ENCODE data around the gene RPL18A. TPM values are rescaled to one million over a fixed set of nuclear protein-coding genes. Genes with fewer than 3 reads are reported as not detected.

RPL18A gene
- total and polyA plus RNA-seq, 2 donors (not counting 1 experiment from before 2014, with no cell fraction given), result 3,228 to 3,761 TPM

DNA sequence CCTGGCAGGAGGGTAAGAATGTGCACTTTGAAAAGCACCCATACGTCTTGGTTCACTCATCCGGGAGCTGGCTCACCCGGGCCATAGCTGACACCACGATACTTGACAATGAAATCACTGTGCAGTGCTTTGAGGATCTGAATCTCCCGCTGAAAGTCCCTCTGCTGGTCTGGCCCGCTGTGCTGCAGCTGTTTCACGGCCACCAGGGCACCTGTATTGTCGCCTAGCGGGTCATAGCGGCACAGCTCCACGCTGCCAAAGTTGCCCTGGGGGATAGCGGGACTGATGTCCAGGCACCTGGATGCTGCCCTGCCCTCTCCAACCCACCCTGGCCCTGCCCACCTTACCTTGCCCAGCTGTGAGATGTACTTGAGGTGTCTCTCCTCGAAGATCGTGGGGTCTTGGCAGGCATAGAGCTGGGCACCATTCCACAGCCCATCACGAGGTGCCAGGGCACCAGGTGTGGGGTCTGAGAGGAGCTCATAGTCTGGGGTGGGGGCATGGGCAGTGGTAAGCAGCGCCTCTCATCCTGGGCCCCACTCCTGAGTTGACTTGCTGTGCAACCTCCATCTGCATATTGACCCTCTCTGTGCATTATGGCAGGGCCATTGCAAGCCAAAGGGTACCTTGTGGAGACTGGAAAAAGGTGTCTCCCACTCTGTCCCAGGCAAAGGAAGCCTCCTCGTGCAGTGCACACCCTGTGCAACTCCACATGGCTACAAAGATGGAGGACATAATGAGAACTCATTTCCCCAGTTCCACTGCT is 27.1 kb upstream of the RPL18A start:
- no peak for TF ChIP-seq EZH2 (IDR thresholded peaks at IDR 0.05; ENCODE audit: borderline replicate concordance, insufficient read depth, low read depth, low read length, poor library complexity, severe bottlenecking)
- TF ChIP-seq, protein P1, sequence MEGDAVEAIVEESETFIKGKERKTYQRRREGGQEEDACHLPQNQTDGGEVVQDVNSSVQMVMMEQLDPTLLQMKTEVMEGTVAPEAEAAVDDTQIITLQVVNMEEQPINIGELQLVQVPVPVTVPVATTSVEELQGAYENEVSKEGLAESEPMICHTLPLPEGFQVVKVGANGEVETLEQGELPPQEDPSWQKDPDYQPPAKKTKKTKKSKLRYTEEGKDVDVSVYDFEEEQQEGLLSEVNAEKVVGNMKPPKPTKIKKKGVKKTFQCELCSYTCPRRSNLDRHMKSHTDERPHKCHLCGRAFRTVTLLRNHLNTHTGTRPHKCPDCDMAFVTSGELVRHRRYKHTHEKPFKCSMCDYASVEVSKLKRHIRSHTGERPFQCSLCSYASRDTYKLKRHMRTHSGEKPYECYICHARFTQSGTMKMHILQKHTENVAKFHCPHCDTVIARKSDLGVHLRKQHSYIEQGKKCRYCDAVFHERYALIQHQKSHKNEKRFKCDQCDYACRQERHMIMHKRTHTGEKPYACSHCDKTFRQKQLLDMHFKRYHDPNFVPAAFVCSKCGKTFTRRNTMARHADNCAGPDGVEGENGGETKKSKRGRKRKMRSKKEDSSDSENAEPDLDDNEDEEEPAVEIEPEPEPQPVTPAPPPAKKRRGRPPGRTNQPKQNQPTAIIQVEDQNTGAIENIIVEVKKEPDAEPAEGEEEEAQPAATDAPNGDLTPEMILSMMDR (IDR thresholded peaks at IDR 0.05), result no peak
- Histone ChIP-seq H3K36me3 (replicated peaks in 1 of 2; ENCODE audit: control extremely low read depth in 1 of 2, control insufficient read depth in 1 of 2, extremely low read depth in 1 of 2, insufficient read depth in 2 of 2, low read length in 1 of 2) (peaks cover 1 to 75% of the 10 kb centered on the region in 2 experiments), H3K27ac (ENCODE audit: low read length in 2 of 2) (no peak overlapping the region), H3K9ac (ENCODE audit: low read length) (no peak overlapping the region), H3K4me1 (ENCODE audit: control insufficient read depth in 2 of 2, insufficient read depth in 2 of 2, low read length in 2 of 2) (no peaks in the 10 kb centered on the region), H3K4me3 (ENCODE audit: control extremely low read depth in 1 of 5, extremely low read depth in 1 of 5, insufficient read depth in 1 of 5, low read depth in 2 of 5, low read length in 4 of 5) (no peak overlapping the region), H3K4me2 (replicated peaks; ENCODE audit: low read depth, low read length, poor library complexity, severe bottlenecking) (no peak overlapping the region), H3K9me3 (ENCODE audit: control extremely low read depth in 1 of 3, control insufficient read depth in 2 of 3, insufficient read depth in 1 of 3, low read length in 2 of 3) (peaks cover 0 to 7% (median 0%) of the 10 kb centered on the region in 3 donors), H3K79me2 (ENCODE audit: control insufficient read depth, insufficient read depth, low read length) (peaks cover 2% of the 10 kb centered on the region), H4K20me1 (ENCODE audit: control insufficient read depth, insufficient read depth, low read length, poor library complexity, severe bottlenecking) (peaks cover 28% of the 10 kb centered on the region), H2AFZ (ENCODE audit: insufficient read depth, low read depth, low read length, poor library complexity, severe bottlenecking) (no peak overlapping the region), H3K27me3 (replicated peaks in 1 of 4; ENCODE audit: control extremely low read depth in 1 of 4, control insufficient read depth in 3 of 4, insufficient read depth in 4 of 4, low read length in 3 of 4) (no peaks in the 10 kb centered on the region)
- no peak overlapping the region for H3K4me3 Mint-ChIP-seq
- CTCF ChIA-PET, result interaction anchor here (0.7 kb wide), 1 partner anchor 8 kb away, joined by 3 read pairs; no protein-coding TSS in a partner anchor
- H3K9me3 Mint-ChIP-seq (ENCODE audit: insufficient read depth), result no peaks in the 10 kb centered on the region
- no peak overlapping the region for H3K27ac Mint-ChIP-seq
- DNase-seq (no peak), ATAC-seq (ENCODE audit: low read depth) (no peak)
- no peaks in the 10 kb centered on the region for H3K4me1 Mint-ChIP-seq
- intact Hi-C loops (cut with micrococcal nuclease), result no loop called here
- WGBS (ENCODE audit: insufficient coverage), result 95% methylated on average over 17 of the region's 17 CpGs
- POLR2A ChIA-PET, result no interaction called here
- no peaks in the 10 kb centered on the region for H3K27me3 Mint-ChIP-seq

All from B cell (primary cell).